SW 1271 (cell line): Measurements from ENCODE around the gene TOP1.
"Not testable (repeated sequence)": the region's sequence is repeated elsewhere in the genome, so short reads cannot be mapped to it uniquely, and the experiment has no call there.

ENCODE experiments used
- DNase-seq, 2 experiments: peaks; one replicate each; lab custom pipeline; 2025; lab: John Stamatoyannopoulos, UW

The TOP1 gene

DNA sequence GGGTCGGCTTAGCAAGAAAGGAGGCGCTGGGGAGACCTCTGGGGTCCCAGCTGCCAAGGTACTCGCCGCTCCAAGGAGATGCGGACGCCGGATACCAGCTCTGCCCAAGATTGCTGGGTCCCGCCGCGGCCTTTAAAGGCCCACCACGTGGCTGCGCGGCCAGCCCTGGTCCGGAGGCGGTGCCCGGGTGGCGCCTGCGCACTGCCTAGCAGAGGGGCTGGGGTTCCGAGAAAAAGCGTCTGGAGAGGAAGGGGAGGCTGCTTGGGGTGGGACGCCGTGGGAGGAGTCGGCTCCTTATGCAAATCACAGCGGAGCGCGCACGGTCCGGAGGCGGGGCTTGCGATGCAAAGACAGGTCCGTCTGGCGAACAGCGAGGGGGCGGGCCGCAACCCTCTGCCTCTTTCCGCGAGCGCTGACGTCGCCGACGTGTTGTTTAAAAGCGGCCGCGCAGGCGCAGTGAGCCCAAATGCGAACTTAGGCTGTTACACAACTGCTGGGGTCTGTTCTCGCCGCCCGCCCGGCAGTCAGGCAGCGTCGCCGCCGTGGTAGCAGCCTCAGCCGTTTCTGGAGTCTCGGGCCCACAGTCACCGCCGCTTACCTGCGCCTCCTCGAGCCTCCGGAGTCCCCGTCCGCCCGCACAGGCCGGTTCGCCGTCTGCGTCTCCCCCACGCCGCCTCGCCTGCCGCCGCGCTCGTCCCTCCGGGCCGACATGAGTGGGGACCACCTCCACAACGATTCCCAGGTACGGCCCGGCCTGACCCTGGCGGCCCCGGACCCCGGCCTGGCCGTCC is at the start of gene TOP1:
TSS of gene TOP1 (plus strand) at position 464 of the 791 bp plus-strand sequence. CDS start at position 710, 246 bp downstream.
- peak; percentile 96 to 97 for DNase-seq

DNA sequence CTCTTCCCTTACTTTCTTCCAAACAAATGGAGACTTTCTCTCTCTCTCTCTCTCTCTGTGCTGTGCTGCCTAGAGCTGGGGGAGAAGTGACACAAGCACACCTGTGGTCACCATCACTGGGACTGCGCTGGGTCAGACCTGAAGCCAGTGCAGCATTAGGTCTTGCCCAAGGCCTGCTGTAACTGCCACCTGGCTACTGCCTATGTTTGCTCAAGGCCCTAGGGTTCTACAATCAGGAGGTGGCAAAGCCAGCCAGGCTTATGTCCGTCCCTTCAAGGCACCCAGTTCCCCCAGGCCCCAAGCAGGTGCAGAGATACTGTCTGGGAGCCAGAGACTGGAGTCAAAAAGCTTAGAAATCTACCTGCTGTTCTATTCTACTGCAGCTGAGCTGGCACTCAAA is 49.4 kb upstream of the TOP1 start:
- DNase-seq: no peak

DNA sequence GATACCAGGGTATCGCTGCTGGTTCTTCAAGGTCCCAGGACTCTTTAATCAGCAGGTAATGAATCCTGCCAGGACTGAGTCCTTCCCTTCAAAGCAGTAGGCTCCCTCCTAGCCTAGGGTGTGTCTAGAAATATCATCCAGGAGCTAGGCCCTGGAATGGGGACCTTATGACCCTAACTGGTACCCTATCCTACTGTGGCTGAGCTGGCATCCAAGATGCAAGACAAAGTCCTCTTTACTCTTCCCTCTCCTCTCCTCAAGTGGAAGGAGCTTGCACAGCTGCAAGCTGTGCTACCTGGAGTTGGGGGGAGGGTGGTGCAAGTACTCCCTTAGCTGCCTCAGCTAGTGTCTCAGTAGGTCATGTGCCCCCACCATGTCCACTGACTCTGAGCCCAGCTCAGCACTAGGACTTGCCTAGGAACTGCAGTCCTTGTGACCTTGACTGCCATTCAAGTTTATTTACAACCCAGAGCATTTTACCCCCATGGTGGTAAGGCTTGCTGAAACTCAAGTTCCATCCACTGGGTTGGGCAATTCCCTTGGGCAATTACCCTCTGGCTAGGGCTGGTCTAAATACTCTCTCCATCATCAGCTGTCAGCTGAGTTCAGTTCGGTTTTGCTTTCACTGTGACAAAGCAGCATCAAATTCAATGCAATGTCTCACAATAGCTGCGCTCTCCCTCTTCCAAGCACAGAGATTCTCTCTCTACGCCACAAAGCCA is 48.4 kb upstream of the TOP1 start:
- DNase-seq: no peak

DNA sequence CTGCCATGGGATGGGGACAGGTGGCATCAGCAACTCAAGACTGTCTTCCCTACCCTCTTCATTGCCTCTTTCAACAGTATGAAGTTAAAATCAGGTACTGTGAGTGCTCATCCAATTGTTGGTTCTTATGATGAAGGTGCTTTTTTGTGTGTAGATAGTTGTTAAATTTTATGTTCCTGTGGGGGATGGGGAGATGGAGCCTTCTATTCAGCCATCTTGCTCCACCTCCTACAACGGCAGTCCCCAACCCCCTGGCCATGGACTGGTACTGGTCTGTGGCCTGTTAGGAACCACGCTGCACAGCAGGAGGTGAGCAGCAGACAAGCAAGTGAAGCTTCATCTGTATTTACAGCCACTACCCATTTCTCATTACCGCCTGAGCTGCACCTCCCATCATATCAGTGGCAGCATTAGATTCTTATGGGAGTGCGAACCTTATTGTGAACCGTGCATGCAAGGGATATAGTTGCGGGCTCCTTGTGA is 47.8 kb upstream of the TOP1 start:
- no peak for DNase-seq

DNA sequence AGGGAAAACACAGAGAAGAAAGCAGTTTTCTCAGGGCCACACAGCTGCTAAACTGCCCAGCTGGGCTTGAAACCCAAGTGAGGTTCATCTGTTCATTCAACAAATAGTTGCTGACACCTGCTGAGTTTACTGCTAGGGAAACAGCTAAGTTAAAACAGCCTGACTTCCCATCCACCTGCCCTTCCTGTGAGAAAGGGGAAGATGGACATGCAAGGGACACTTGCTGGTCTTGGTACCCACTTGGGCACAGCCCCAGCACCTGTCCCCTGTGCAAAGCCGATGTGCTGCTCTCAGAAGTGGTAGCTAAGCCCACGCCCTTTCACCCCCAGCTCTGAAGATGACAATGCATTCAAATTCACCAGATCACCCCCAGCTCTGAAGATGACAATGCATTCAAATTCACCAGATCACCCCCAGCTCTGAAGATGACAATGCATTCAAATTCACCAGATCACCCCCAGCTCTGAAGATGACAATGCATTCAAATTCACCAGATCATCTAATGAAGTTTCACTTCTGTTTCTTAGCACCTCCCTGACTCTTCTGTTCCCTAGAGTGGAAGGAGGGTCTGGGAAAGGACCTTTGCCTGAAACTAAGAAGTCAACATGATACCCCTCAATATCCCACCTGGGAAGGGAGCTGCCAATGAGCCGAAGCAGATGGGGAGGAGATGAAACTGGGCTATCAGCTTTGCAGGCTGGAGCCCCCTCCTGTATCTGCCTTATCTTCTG is 46.0 kb upstream of the TOP1 start:
- no peak for DNase-seq

DNA sequence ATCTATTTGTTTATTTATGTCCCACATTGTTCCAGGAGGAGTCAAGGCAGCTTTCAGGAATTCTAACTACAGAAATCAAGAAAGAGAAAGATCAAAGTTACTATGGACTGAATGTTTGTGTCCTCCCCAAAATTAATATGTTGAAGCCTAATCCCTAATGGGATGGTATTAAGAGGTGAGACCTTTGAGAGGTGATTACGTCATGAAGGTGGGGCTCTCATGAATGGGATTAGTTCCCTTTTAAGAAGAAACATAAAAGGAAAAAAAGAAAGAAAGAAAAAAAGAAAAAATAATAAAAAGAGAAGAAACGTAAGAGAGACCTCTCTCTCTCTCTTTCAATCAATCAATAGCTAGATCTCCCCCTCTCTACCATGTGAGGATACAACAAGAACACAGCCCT is 44.7 kb upstream of the TOP1 start:
- no peak for DNase-seq

DNA sequence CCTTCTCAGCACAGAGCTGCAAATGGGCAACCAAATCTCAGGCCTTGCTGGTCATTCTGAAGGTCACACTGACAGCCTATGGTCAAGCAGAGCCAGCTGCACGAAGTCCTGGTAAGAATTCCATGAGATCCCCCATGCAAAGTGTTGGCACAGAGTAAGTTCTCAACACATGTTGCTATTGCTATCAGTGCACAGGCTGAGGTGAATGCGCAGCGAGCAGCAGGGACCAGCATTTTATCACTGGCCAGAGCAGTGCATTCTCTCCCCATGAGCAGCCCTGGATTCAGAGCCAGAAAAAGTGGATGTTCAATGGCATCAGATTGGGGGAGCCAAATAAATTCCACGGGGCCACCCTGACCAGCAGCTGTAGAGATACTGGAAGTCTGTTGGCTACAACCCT is 44.1 kb upstream of the TOP1 start:
- DNase-seq: no peak

DNA sequence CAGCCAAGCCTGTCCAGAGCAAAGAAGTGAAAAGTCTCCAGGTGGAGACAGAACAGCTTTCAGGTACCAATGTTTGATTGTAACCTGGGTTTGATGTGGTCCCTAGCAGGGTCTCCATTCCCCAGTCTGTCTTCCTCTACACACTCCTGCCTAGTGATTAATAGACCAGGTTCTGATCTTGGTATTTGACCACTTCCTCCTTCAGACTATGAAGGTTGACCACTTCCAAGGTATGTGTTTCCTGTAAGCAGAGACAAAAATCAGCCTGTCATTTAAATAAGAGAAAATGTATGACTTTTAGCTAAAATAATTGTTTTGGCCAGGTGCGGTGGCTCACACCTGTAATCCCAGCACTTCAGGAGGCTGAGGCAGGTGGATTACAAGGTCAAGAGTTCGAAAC is 41.8 kb upstream of the TOP1 start:
- DNase-seq: no peak

DNA sequence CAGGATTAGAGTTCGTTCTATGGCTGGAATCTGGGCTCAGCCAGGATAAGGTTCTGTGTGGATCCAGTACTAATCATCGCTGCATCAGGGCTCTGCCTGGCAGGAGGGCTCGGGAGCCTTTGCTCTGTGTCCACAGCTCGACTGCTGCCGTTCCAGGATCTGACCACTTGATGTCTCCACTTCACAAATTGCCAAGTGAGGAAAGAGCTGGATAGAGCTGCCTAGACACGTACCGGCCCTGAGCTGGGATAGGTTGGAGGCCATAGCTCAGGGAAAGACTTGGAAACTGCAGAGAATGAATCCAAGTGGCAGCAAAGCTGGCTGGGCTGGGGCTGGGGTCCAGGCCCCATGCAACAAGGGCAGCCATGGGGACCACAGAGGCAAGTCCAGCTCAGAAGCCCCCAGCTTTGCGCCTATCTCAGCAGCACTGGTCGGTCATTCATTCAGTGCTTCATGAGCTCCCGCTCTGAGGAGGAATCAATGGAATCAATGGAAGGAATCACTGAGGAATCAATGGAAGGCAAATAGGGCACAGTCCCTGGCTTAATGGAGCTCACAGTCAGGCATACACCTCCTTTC is 38.0 kb upstream of the TOP1 start:
- DNase-seq: peak; percentile 75 to 87

DNA sequence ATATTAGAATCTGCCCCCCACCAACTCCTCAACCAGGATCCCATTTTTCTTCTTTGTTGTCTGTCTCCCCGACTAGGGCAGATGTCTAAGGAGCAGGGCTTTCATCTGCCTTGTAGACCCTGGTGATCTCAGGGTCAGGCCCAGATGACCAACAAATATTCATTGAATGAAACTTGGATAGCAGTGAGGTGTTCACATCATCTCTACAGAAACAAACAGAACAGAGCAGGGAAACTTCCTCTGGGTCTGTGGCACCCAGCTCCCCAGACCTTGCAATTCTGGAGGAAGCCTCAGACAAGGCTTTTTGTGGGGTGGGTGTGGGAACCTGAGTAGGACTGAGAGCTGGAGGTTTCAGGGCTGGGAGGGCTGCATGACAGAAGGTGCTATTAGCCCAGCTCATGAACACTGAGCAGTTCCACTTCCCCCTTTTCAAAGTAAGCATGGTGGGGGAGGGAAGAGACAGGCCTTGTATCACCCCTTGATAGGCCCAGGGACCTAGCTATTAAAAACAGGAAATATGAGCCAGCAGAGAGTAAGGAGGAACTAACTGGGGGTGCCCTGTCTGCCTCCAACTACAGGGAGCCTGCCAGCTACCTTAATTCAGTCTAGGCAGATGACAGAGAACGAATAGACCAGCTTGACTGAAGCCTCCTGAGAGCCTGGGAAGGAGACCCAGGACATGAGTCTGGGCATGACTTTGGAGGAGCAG is 37.3 kb upstream of the TOP1 start:
- DNase-seq: no peak

DNA sequence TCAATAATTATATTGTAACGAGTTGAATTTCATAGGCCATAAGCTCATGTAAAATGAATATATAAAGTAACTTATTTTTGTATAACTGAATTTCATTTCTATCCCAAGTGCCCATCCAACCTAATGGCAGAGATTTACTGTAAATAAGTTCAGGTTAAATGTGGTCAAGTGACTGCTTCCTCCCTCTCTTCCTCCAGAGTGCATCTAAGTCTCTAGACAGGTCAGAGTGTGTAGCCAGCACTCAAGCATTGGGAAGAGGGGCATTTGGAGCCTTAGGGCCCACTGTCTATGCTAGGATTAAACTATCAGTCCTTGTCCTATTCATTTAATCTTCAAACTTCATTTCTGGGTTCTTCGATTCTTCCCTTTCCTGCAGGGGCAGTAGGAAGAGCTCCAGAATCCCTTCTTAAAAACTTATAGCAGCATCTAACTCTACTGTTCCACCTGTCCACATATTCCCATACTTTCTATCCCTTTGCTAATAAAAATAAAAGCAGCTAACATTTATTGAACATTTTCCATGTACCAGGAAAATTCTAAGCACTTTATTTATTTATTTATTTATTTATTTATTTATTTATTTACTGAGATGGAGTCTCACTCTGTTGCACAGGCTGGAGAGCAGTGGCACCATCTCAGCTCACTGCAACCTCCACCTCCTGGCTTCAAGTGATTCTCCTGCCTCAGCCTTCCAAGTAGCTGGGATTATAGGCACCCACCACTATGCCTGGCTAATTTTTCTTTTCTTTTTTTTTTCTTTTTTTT is 36.1 kb upstream of the TOP1 start:
- DNase-seq: no peak

DNA sequence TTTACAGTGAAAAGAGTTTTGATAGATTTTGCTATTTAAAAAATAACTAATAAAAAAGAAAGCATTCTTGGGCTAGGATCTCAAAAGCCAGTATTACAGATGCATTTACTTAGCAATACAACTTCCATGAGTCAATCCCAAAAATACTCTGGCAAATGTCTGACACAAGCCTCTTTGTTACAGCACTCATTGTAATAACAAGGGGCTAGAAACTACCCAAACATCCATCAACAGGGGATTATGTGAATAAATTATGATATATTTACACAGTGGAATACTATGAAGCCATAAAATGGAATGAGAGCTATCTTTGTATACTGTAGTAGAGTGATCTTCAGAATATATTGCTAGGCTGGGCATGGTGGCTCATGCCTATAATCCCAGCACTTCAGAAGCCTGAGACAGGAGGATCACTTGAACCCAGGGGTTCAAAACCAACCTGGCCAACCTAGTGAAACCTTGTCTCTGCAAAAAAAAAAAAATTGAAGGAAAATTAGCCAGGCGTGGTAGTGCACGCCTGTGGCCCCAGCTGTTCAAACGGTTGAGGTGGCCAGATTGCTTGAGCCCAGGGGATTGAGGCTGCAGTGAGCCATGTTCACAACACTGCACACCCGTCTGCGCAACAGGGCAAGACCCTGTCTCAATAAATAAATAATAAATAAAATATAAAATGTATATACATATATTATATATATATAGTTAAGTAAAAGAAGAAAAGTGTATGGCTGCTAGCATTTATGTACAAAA is 34.7 kb upstream of the TOP1 start:
- no peak for DNase-seq

DNA sequence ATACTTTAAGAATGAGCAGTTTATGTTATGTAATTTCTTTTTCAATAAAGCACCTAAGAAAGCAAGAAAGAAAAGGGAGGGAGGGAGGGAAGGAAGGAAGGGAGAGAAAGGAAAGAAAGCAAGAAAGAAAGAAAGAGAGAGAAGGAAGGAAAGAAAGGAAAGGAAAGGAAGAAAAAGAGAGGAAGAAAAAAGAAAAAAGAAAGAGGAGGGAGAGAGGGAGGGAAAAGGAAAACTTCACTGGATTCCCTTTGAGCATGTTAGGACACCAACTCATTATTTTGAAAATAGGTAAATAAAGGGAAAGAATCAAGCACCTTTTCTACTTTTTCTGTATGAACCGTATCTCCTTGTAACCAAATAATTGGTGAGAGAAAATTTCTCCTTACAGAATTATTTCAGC is 32.3 kb upstream of the TOP1 start:
- no peak for DNase-seq

DNA sequence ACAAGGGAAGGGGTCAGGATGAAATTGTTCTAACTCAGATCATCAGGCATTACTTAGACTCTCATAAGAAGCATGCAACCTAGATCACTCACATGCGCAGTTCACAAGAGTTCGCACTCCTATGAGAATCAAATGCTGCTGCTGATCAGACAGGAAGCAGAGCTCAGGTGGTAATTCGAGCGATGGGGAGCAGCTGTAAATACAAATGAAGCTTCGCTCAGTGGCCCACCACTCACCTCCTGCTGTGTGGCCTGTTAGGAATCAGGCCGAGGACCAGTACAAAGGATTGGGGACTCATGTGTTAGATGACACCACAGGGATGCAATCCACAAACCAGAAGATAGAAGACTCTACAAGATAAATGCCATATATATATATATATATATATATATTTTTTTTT is 31.5 kb upstream of the TOP1 start:
- DNase-seq: no peak

DNA sequence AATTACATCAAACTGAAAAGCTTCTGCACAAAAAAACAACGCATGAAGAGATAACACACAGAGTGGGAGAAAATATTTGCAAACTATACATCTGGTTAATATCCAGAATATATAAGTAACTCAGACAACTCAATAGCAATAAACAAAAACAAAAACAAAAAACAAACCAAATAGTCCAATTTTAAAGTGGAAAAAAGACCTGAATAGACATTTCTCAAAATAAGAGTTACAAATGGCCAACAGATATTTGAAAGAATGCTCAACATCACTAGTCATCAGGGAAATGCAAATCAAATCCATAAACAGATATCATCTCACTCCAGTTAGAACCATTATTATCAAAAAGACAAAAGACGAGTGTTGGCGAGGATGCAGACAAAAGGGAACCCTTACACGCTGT is 28.8 kb upstream of the TOP1 start:
- no peak for DNase-seq

DNA sequence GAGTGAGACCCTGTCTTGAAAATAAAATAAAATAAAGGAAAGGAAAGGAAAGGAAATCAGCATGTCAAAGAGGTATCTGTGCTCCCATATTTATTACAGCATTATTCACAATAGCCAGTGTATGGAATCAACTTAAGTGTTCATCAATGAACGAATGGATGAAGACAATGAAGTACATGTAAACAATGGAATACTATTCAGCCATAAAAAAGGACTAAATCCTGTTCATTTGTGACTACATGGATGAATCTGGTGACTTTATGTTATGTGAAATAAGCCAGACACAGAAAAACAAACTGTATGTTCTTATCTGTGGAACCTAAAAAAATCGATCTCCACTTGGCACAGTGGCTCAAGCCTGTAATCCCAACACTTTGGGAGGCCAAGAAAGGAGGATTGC is 28.0 kb upstream of the TOP1 start:
- DNase-seq: no peak

DNA sequence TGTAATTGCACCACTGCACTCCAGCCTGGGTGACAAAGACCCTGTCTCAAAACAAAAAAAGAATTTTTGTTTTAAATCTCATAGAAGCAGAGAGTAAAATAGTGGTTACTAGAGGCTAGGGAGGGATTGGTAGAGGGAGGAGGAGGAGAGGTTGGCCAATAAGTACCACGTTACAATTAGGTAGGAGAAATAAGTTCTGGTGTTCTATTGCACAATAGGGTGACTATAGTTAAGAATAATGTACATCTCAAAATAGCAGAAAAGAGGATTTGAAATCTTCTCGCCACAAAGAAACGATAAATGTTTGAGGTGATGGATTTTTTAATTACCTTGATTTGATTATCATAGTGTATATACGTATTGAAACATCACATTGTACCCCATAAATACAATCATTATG is 27.1 kb upstream of the TOP1 start:
- no peak for DNase-seq

DNA sequence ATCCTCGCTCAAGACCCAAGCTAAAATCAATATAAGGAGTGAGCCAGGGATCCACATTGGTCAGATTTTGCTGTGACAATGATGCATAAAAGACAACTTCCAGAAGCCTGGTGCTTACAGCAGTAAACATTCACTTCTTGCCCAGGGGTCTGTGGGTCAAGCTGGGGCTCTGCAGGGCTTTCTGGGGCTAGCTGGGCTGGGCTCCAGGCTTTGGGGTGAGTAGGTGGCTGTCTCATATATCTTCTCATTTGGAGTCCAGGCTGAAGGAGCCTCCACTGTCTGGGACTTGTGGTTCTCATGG is 25.8 kb upstream of the TOP1 start:
- DNase-seq: no peak

DNA sequence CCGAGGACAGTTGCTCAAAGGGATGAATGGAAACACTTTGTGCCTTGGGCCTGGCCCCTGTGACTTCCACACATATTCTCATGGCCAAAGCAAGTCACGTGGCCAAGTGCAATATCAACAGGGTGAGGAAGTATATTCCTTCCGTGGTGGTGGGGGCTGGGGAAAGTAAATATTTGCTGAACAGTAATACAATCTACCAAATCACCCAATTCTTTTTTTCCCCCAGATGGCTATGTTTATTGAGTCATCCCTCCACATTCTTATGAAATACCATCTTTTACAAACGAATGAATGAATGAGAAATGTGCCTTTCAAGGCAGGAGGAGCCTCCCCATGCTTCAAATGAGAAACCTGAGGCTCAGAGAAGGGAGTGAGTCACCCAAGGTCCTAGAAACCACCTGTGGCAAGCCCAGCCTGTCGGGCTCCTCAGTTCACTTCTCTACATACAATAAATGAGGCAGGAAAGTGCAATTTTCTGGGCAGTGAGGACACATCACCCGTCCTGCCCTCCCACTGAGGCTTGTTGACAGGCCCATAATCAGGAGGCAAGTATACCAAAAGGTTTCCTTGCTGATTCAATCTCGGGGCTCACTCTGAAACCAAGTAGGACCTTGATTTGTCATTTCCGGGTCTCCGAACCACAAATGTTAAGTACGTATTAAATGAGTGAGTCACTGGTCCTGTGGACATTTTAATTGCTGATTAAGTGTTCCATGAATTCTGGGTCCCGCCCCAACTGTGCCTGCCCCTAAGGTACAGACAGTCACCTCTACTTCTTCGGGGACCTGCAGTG is 25.3 kb upstream of the TOP1 start:
- DNase-seq: peak; percentile 94 to 96

DNA sequence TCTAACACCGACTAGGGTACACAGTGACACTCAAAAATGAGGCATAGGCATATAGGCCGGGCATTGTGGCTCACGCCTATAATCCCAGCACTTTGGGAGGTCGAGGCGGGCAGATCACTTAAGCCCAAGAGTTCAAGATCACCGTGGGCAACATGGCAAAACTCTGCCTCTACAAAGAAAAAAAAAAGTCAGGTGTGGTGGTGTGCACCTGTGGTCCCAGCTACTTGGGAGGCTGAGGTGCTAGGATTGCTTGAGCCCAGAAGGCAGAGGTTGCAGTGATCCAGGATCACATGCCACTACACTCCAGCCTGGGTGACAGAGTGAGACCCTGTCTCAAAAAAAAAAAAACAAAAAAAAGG is 24.7 kb upstream of the TOP1 start:
- DNase-seq: not testable (repeated sequence)
